Fibroblast of skin of scalp (primary cell): ENCODE measurements around the gene MBNL1.
"Not testable (repeated sequence)": the region's sequence is repeated elsewhere in the genome, so short reads cannot be mapped to it uniquely, and the experiment has no call there.

ENCODE experiments used
- DNase-seq: peaks from one replicate; pipeline ENCODE4 v3.0.0-alpha.2; 2013

Gene MBNL1

DNA sequence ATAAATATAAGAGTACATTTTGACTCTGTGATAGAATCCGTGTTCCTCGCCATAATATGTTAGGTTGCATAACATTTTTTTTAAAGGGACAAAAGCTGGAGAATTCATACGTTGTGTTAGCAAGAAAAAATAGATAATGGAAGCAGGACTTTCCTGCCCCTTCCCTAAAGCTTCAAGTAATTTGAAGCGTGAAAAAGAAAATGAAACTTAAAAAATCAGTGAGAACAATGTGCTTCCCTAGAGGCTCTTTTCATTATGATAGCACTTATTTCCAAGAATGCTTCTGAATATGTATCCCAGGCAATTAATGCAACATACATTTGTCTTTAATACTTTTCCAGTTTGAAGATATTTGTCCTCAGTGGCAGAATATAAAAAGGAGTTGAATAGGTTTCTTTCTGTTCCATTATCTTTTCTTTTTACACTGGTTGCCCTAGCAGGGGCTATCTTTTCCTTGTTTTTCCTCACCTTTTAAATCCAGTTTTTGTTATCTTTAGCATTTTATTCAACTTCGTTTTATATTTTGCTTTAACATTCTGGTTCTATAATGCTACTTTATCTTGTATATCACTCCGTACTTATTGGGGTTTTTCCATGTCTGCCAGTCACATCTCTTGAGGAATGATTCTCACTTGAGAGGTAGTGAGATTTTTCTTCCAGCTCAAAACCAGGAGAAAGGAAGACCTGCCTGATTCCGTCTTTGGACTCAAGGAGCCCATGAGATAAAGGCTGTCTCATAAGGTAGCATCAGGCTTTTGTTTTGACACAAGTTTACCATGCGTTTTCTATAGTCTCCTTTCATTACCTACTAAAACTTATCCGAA is 113.8 kb downstream of the MBNL1 start:
- no peak for DNase-seq

DNA sequence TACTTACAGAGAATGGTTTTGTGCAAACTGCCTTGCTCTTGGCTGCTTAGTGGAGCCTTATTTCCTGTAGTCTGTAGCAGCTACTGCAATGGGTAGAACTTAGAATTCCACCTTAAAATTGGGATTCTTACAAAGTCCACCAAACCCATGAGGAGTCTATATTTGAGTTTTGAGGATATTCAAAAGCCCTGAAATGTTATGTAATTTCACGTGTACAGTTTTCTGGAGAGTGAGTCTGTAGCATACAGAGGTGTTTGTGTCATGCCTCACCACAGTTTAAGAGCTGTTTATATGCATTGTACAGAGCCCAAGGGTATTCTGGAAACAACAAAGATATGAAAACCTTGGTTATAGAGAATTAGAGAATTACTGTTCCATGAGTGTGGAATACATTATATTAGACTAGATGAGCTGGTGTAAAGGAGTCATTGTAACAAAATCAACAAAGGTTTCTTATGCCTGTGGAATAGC is 114.4 kb downstream of the MBNL1 start:
- no peak for DNase-seq

DNA sequence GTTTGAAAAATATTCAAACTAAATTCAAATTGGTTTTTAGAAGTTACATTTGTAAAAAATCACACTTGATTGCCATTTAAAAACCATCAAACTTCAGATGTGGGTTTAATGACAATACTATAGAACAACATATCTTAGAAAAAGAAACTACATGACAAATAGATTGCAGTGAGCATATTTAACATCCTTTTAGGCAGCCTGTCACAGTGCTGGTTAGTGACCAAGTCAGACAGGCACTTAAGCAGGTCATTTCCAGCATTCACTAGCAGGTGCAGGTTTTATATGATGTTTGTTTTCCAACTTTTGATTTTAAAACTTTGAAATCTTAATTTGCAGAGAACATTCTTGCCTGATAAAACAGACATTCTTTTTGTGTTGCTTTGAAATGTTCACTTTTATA is 115.7 kb downstream of the MBNL1 start:
- no peak for DNase-seq

DNA sequence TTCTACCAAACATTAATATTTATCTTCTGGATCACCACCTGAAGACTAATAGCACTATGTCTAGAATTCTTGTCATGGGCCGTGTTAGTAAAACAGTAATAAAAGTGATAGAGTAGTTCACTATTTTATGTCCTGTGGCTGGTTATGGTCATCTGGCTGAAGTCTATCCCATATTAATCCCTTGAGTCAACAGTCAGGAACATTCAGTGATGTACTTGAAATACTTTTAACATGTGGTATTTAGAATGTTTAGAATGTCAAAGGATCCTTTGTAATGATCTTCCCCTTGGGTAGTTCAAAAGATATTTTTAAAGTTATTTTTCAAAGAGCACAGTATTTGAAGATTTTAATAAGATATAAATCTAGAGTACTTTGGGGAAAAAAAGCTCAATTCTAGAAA is 117.0 kb downstream of the MBNL1 start:
- DNase-seq: peak; percentile 74

DNA sequence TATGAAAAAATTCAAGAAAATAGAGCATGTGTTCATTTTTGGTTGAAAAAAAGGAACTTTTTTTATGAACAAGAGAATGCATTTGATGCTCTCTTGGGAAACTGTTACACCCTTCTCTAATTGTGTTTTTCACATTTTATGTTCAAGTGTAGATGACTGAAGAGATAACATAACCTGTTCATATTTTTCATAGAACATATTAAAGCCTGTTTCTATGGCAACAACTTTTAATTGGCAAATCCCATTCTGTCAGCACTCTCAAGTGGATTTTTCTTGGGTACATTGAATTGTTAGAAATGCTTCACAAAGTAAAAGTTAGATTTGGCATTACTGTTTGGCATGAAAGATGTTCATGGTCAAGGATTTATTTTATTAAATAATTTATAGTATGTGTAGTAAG is 117.5 kb downstream of the MBNL1 start:
- DNase-seq: no peak

DNA sequence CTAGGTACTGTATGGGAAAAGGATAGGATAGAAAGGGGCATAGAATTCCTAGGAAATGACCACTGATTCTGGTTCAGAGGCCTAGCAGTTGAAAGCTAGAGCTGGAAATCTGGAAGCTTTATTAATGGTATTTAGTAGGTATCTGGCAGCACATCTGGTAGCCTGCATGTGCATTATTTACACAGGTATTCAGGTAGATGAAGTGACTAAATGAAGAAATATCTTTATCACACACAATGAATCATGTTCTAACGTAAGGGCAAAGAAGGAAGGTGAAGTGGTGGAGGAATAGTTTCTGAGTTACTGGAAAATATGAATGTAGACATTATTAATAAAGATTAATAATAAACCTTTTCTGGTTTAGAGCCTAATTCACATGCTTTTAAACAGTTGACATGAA is 119.9 kb downstream of the MBNL1 start:
- DNase-seq: no peak

DNA sequence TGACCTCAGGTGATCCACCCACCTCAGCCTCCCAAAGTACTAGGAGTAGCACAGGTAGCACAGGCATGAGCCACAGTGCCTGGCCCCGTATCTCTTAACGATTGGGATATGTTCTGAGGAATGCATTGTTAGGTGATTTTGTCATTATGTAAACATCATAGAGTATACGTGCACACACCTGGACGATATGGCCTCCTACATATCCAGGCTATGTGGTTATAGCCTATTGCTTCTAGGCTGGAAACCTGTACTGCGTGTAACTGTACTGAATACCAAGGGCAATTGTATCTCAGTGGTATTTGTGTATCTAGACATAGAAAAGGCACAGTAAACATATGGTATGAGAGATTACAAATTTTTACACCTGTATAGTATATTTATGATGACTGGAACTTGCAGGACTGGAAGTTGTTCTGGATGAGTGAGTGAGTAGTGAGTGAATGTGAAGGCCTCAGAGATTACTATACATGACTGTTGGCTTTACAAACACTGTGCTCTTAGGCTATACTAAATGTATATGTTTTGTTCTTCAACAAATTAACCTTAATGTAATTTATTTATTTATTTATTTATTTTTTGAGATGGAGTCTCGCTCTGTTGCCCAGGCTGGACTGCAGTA is 120.7 kb downstream of the MBNL1 start:
- no peak for DNase-seq

DNA sequence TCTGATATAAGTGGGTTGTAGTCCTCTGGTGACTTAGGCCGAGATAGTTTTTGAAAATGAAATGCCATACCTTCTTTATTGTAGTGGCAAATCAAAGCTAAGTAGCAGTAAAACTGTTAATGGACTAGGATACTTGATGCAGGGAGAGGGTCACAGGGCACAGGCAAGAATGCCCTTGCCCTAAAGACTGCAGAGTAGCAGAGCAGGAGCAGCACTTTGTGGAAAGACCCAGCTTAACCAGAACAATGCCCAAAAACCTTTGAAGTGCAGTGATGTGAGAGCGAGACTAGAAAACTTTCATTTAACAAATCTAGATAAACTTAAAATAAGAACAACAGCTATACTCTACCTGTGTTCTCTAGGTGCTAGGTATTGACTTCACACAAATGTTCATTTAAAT is 121.9 kb downstream of the MBNL1 start:
- DNase-seq: no peak

DNA sequence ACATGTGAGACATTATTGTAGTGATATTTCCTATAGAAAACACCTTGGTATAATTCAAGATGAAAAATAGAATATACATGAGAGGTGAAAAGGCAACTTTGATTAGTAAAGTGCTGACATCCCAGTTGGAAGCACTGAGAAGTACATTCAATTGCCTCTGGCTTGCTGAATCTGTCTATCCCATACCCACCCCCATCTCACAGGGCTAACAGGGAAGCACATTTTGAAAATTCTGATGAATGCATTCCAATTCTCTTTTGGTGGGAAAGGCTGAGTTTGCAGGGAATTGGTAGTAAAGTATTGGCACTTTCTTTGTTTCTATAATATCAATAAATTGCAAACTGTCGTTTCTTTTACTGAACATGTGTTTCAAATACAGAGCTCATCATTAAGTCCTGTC is 122.9 kb downstream of the MBNL1 start:
- no peak for DNase-seq

DNA sequence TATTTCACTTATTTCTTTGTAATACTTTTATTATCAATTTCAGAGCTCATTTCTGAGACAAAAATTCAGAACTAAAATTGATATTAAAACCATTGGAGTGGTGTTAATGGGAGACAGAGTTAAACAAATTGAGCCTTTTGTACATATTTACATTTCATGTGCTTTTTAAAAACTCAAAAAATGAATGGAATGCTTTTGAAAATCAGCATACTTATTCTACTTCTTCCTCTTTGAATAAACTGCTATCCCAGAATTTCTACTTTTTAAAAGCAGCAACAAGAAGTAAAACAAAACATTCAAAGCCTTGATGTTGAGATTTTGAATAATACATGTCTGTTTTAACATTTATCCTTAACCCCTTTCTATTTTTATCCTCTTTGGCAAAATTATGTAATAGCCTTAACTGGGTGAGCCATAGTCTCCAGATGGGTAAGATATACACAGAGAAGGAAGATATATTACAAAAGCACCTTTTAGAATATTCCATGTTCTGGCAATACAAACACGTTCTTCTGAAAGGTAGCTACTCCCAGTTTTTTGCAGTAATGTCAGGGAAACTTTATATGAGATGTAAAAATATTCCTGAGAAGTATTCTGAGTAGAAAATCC is 123.6 kb downstream of the MBNL1 start:
- DNase-seq: no peak

DNA sequence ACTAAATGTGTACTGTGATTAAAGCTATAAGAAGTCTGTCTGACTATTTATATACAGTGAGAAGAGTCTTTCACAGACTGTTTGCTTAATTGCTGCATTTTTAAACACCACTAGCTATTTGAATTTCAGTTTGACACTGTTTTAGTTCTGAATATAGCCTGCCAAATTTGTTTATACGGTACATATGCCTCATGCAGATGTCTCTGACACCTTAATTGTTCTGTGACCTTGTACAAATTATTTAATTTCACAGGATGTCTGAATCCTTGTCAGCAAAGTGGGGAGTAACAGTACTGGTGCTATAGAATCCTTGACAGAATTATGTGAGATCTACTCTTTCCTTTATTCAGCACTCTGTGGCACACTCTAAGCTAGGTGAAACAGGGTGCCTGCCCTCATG is 125.5 kb downstream of the MBNL1 start:
- DNase-seq: no peak

DNA sequence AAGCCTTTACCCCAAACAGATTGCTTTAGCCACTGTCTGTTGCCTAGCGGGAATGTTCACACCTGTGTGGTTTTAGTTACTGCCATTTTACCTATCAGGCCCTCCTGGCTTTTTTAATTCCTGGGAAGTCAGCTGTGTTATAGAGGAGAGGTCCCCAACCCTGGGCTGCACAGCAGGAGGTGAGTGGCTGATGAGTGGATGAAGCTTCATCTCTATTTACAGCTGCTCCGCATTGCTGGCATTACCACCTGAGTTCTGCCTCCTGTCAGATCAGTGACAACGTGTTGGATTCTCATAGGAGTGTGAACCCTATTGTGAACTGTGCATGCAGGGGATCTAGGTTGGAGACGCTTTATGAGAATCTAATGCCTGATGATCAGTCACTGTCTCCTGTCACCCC is 127.0 kb downstream of the MBNL1 start:
- DNase-seq: no peak

DNA sequence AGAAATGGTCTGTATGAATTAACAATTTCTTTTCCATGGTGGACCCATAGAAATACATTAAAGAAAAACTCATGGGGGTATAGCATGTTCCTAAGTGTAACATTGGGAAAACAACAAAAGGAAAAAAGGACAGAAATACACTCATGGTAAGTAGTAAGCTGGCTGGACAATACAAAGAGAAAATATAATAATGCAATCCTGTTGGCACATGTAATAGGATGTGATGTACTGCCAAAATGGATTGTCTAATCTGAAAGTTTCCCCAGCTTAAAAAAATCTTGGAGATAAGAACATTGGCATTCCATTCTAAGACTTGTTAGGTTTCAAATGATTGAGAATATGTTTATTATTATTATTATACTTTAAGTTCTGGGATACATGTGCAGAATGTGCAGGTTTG is 128.1 kb downstream of the MBNL1 start:
- no peak for DNase-seq

DNA sequence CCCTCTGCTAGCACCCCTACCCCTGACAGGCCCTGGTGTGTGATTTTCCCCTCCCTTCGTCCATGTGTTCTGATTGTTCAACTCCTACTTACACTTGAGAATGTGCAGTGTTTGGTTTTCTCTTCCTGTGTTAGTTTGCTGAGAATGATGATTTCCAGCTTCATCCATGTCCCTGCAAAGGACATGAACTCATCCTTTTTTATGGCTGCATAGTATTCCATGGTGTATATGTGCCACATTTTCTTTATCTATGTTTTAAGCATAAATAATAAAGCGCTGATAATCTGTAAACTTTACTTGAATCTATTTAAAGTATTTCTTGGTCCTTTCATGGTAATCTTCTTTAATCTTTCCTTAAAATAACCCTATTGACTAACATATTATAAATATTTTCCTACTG is 128.6 kb downstream of the MBNL1 start:
- DNase-seq: not testable (repeated sequence)

DNA sequence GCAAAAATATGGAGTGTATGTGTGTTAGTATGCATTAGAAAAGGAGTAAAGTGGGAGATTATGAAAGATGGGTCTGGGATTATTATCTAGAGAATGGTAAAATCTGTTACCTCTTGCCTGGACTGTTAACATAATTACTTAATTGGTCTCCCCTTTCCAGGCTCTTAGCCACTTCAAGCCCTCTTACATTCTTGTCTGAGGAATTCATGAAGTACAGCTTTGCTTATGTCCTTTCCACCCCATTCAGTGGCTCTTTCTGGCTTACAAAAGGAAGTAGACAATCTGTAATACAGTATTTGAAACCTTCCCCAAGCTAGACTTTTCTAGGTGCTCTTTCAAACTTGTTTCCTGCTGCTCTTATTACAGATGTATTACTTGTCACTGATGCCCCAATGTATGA is 129.8 kb downstream of the MBNL1 start:
- no peak for DNase-seq

DNA sequence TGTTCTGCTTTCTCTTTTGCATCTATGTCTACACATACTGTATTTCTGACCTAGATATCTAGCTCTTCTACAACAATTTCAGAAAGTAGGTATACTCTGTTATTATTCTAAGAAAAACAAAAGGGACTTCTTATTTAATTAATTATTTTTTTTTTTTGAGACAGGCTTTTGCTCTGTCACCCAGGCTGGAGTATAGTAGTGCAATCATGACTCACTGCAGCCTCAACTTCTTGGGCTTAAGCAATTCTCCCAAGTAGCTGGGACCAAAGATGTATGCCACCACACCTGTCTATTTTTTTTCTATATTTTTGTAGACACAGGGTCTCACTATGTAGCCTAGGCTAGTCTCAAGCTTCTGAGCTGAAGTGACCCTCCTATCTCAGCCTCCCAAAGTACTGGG is 130.6 kb downstream of the MBNL1 start:
- DNase-seq: peak; percentile 65

DNA sequence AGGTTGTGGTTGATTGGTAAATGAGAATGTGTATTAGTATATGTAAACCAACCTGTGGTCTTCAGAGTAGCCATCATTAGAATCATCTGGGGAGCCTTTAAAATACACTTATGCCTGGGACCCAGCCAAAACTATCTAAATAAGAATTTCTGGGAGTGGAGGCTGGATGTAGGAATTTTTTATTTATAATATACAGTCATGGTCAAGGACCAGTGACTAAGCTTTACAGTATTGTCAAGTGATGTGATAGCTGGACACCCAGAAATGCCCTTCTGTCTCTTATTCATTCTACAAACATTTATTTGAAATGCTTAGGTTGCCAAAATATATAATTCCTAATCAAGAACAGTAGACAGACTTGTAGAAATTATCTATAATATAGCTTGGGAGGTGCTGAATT is 132.2 kb downstream of the MBNL1 start:
- DNase-seq: peak; percentile 95

DNA sequence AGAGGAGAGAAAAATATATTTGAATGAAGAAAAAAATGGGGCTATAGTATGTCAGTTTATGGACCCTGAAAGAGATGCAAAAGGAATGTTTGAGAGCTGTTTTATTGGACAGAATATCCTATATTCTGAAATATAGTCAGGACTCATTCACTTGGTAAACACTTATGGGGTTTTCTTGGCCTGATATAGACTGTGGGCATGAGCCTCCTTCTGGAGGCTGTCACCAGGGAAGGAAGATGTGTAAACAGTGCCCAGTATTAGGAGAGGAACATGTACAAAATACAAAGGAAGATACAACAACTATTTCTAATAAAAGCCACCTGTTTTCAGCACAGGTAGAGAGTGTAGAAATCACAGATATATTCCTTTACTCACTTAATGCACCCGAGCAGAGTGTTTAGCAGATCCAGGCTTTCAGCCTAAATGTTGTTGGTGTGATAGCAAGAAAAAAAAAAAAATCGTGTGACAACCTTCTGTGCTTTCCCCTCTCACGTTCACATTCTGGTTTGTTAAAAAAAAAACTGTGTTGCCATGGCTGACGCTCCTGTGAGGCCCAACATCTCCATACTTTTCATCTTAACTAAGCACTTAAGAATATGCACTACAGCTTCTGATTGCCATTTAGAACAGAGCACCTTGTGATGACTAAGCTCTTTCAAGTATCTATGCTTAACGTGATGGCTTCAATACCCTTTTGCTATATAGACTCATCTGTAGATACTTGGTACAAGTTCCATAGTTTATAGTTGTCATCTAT is 134.1 kb downstream of the MBNL1 start:
- DNase-seq: peak; percentile 17

DNA sequence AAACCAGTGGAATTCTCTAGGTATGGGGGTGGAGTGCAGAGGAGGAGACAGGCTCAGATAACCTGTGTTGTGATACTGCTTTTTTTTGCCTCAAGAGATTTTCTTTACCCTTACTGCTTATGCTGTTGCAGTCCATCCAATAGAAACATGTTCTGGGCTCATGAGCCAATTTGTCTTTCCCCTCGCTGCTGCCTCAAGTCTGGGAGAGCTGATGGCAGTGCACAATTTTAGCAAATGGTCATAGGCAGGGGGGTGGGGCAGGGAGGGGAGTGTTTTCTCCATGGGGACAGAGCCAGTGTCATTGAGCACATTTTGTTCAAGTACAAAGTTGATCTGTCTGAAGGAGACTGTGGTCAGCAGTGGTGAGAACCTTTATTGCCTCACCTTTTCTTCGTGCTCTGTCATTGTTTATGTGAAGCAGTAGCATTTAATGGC is 134.9 kb downstream of the MBNL1 start:
- DNase-seq: no peak

DNA sequence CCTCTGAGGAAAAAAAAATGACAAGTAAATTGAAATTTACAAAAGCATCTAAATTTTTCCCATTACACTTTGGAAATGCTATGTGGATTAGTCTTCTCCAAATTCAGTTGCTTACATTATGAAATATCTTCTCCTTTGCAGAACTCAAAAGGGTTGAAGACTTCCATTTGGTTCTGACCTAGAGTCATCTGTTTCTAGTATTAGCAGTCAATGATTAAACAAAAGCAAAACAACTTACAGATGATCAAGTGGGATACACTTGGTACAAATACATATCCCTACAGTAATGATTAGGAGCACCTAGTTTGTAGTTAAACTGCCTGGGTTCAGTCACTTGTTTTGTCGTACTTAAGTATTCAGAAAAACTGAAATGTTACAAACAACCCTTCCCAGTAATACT is 136.2 kb downstream of the MBNL1 start:
- DNase-seq: no peak

DNA sequence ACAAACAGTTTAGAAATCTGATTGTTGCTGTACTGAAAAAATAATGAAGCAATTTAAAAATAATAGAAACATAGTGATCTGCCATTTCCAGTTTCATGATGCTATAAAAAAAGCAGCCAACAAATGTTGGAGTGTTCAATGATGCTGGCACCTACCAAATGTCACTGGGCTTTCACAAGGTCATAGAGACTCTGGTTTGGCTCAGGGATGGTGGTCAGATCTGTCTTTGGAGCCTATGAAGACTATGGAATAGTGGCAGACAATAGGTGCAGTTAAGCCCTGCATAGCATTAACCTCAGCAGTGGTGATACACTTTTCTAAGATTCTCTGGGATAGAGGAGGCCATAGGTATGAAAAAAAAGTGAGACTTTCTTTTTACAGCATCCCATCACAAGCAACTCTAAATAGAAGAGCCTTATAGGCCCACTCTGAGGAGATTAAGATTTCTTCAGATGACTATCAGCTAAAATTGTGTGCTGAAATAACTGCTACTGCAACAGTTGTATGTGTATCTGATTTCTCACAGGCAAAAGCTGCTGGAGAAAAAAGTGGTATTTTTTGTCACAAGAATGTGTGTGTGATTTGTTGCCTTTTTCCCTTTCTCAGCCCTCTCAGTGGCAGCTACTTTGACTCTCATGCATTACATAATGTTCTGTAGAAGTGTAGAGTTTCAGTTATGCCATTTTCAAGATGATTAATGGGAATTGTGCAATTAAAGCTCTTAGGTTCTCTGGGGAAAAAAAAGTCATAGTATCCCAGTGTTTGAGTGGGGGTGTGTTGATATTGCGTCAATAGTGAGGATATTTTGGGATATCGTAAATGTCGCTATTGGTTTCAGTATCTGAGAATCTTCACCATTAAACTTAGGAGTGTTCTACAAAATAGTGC is 137.4 kb downstream of the MBNL1 start:
- peak; percentile 89 for DNase-seq

DNA sequence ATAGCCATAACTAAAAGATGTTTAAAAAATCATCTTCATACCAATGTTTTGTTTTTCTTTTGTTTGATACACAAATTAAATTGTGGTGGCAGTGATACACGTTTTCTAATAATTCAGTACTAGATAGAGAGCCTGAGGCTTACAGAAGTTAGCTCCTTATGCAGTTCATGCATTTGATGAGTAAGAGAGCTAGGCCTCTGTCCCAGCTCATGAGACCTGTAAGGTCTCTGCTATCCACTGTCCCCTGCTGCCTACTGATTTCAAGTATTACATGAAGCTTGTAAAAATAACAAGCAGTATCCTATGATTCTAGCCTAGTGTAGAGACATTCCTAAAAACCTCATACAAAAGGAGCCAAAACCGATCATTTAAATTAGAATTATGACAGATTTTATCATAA is 144.5 kb downstream of the MBNL1 start:
- DNase-seq: peak; percentile 42
